ENCODE measurements around the gene LDHAL6B.

LDHAL6B gene

GRCh38 chr15:59255680-59256336, 49.2 kb downstream of the LDHAL6B start:
- peak; percentile 73 for DNase-seq

GRCh38 chr15:59256482-59256881, 49.8 kb downstream of the LDHAL6B start:
- DNase-seq, result no peak

- DNase-seq, result no peak
Measured at GRCh38 chr15:59257140-59257539, 50.5 kb downstream of the LDHAL6B start.

All from activated CD4-positive, alpha-beta T cell treated with anti-CD3 and anti-CD28 coated beads, Interleukin-2, Interleukin-6, amounts not matched to agents 100 ng/mL and 50 ng/mL, durations not matched to agents 16 hours and 8 hours (primary cell).